HG02970 (cell line): ENCODE results near the gene CHURC1.
"Not testable (repeated sequence)": the region's sequence is repeated elsewhere in the genome, so short reads cannot be mapped to it uniquely, and the experiment has no call there.

ENCODE experiments used
- ATAC-seq: cut with Tn5 transposase; IDR thresholded peaks from one replicate; pipeline ENCODE4 v1.9.1; 2021; ENCODE audit warnings: mild to moderate bottlenecking, moderate library complexity, moderate number of reproducible peaks; ENCODE audit not compliant: unreplicated experiment, low FRiP score

The CHURC1 gene

DNA sequence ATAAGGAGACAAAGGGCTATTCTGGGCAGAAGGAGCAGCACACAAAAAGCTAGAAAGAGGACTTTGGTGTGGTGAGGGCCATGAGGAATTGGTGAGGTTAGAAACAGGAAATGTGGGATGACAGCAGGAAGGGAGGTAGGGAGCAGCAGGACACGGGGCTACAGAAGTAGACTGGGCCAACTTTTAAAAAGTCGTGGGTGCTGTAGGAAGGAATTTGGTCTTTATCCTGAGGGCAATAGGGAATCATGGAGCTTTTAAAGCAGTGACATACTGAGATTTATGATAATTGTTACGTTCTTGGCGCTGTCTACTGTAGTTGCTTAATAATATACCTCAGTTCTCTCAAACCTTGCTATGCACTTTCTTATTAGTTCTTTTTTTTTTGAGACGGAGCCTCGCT lies 8.2 kb upstream of the CHURC1 start:
- no peak for ATAC-seq

DNA sequence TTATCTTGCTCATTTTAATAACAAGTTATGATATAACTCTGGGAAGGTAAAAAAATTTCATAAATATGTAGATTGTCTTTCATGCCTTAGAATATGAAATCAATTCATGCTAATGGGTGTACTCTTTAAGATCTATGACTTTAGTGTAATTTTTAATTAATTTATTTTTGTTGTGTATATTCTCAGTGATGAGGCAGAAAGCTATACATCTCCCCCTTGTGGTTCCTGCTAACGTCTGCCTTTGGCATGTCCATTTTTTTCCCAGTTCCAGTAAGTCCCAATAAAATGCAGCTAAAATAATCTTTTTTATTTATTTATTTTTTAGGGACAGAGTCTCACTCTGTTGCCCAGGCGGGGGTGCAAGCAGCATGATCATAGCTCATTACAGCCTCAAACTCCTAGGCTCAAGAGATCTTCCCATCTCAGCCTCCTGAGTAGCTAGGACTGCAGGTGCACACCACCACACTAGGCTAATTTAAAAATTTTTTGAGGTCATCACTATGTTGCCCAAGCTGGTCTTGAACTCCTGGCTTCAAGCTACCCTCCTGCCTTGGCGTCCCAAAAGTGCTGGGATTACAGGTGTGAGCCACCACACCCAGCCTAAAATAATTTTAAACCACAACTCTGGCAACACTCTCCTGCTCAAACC lies 3.3 kb upstream of the CHURC1 start:
- ATAC-seq = no peak

DNA sequence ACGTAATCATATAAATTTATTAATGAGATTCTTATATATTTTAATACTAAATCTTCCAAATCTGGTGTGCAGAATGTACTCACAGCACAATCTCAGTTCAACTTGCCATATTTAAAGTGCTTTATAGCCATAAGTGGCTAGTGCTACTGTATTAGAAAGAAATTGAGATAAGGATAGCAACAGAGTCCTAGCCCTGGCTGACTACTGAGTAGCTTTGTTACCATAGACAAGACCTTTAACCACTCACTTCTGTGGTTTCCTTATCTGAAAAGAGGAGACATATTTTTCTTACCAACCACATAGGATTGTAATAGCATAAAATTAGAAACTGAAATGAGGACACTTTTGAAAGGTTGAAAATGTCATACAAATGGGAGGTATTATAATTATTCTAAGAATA lies 2.0 kb upstream of the CHURC1 start:
- ATAC-seq = no peak

DNA sequence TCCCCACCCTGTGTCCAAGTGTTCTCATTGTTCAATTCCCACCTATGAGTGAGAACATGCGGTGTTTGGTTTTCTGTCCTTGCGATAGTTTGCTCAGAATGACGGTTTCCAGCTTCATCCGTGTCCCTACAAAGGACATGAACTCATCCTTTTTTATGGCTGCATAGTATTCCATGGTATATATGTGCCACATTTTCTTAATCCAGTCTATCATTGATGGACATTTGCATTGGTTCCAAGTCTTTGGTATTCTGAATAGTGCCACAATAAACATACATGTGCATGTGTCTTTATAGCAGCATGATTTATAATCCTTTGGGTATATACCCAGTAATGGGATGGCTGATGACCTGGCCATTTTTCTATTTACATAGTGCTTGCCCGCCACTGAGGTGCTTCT lies 778 bp upstream of the CHURC1 start:
- not testable (repeated sequence) for ATAC-seq

- no peak for ATAC-seq
These were observed 772 bp downstream of the CHURC1 start for GRCh38 chr14:64915029-64915424.

- ATAC-seq = no peak
These were observed 1.5 kb downstream of the CHURC1 start for GRCh38 chr14:64915797-64916196.

GRCh38 chr14:64918216-64918615 lies 4.0 kb downstream of the CHURC1 start:
- no peak for ATAC-seq

GRCh38 chr14:64919215-64919614 lies 5.0 kb downstream of the CHURC1 start:
- no peak for ATAC-seq

- ATAC-seq = no peak
These were observed 5.4 kb downstream of the CHURC1 start for GRCh38 chr14:64919618-64920017.

GRCh38 chr14:64920465-64920864 lies 6.2 kb downstream of the CHURC1 start:
- no peak for ATAC-seq

- ATAC-seq = no peak
These were observed 8.8 kb downstream of the CHURC1 start for GRCh38 chr14:64923015-64923414.

- no peak for ATAC-seq
These were observed 12.2 kb downstream of the CHURC1 start for GRCh38 chr14:64926398-64926995.

GRCh38 chr14:64927031-64927430 lies 12.8 kb downstream of the CHURC1 start:
- no peak for ATAC-seq

DNA sequence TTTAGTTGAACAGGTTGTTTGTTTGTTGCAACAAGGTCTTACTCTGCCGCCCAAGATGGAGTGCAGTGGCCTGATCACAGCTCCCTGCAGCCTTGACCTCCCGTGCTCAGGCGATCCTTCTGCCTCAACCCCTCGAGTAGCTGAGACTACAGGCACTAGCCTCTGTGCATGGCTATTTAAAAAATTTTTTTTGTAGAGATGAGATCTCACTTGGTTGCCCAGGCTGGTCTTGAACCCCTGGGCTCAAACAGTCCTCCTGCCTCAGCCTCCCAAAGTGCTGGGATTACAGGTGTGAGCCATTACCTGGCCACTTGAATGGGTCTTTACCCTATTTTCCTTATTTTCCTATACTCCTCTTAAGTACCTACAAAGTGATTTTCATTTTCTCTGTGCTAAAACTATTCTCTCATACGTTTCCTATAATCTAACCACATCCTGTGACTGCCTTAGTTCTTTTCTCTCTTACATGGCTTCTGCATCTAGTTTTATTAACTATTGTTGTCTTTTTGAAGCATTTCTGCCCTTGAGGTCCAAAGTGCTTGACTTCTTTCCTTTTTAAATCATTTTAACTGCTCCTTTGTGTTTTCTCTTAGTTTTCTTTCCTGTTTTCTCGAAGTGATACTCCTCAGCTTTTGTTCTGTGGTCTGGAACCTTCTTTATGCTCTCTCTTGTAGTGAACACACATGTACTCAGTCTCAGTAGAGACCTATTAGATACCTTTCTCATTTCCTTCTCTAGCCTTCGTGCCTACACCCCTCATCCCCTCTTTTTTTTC lies 14.2 kb downstream of the CHURC1 start:
- no peak for ATAC-seq

- ATAC-seq = no peak
These were observed 14.7 kb downstream of the CHURC1 start for GRCh38 chr14:64929014-64929359.

DNA sequence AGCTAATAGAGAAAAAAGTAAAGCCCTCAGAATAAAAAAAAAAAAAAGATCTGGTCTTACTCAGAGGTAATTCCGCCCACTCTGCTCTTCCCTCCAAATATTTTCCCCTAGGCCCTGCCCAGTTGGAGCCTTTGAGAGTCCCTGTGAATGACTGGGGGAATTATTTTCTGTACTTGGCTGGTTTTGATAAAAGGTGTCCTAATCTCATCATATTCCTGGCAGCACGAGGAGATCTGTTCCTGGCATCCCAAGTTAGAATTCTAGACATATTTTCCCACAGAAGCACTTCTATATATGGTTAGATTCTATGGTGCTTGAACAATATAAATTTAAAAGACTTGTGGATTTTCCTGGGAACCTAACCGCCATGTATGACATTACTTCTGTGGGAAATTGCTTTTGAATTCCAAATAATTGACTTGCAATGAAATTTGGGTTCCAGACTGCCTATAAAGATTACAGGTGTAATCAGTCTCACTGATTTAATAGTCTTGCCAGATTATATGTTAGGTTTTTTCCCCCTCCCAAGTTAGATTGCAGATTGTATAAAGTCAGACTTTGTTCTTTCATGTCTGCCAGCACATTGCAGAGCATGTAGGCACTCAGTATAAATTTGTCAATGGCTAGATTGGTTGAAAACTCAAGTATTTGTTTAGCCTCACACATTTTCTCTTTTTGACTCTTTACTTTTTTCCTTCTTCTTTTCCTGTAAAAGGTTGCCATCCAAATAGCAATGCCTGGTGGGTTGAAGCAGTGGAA lies 16.0 kb downstream of the CHURC1 start:
- ATAC-seq = no peak

- ATAC-seq = no peak
These were observed 16.9 kb downstream of the CHURC1 start for GRCh38 chr14:64931123-64931522.

- no peak for ATAC-seq
These were observed 18.0 kb downstream of the CHURC1 start for GRCh38 chr14:64932231-64932630.

DNA sequence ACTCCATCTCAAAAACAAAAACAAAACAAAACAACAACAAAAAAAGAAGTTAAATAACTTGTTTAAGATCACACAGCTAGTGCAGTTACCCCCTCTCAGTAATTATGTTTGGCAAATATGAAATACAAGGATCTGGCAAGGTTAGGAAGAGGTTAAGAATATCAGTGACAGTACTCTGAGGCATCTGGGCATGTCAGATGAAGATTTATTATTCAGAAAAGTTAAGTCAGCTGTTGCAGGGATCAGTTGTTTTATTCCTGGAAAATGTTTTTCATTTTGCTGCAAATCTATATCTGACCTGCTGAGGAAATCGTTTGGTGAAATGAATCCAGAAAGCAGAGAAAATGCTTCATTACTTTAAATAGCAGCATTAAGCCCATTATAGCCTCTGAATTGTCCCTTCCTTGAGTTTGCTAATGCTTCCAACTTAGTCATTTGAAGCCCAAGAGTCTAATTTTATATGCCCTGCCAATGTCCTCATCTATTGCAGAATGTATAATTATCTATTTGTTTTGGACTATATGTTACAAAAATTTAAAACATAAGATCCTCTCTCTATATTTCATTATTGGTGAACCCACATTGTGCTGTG lies 20.2 kb downstream of the CHURC1 start:
- ATAC-seq = no peak

- no peak for ATAC-seq
These were observed 21.3 kb downstream of the CHURC1 start for GRCh38 chr14:64935508-64935907.
